DND-41 (cell line): ENCODE results near the gene SLC39A9.

Source experiments
- ATAC-seq: fragments of 200-7000 bp; cut with Tn5 transposase; 3 replicates; pipeline ENCODE4 v1.9.1; 2021; ENCODE audit warnings: low read depth; ENCODE audit not compliant: insufficient read depth
- DNase-seq: peaks from one replicate; pipeline ENCODE4 v3.0.0-alpha.2; 2020
- H2AFZ ChIP-seq: 2 replicates; pipeline ENCODE4 v1.6.0; 2012; ENCODE audit warnings: low read depth, low read length
- H3K27ac ChIP-seq: 2 replicates; pipeline ENCODE4 v1.5.1; 2012; ENCODE audit warnings: low read length, inconsistent platforms
- H3K27me3 ChIP-seq: fragments of 200-600 bp; sonication (generic); 2 replicates; pipeline ENCODE4 v1.6.0; 2012; ENCODE audit warnings: low read length, mild to moderate bottlenecking, inconsistent platforms; ENCODE audit not compliant: insufficient read depth, poor library complexity
- H3K36me3 ChIP-seq: 2 replicates; pipeline ENCODE4 v1.5.1; 2012; ENCODE audit warnings: low read length, inconsistent platforms; ENCODE audit not compliant: insufficient read depth
- H3K4me1 ChIP-seq: 2 replicates; pipeline ENCODE4 v1.5.1; 2012; ENCODE audit warnings: mild to moderate bottlenecking, low read length; ENCODE audit not compliant: insufficient read depth
- H3K4me2 ChIP-seq: 2 replicates; pipeline ENCODE4 v1.6.0; 2012; ENCODE audit warnings: mild to moderate bottlenecking, moderate library complexity, low read length, inconsistent platforms; ENCODE audit not compliant: insufficient read depth
- H3K4me3 ChIP-seq, 2 experiments: fragments of 200-600 bp in 1 of 2; shearing (Covaris generic) in 1 of 2; 2 replicates each; pipeline ENCODE4 v1.5.1; 2012 to 2016; ENCODE audit warnings: inconsistent platforms in 2 of 2, low read length in 2 of 2, mild to moderate bottlenecking in 2 of 2, low read depth in 1 of 2, moderate library complexity in 1 of 2
- H3K79me2 ChIP-seq: 2 replicates; pipeline ENCODE4 v1.6.0; 2012; ENCODE audit warnings: low read length, inconsistent platforms; ENCODE audit not compliant: insufficient read depth
- H3K9ac ChIP-seq: 2 replicates; pipeline ENCODE4 v1.6.0; 2012; ENCODE audit warnings: low read depth, mild to moderate bottlenecking, inconsistent platforms, low read length, moderate library complexity
- H3K9me3 ChIP-seq: 2 replicates; pipeline ENCODE4 v1.5.1; 2012; ENCODE audit warnings: low read length, moderate library complexity, mild to moderate bottlenecking, inconsistent platforms; ENCODE audit not compliant: insufficient read depth, severe bottlenecking
- H4K20me1 ChIP-seq: 2 replicates; pipeline ENCODE4 v1.6.0; 2012; ENCODE audit warnings: low read length; ENCODE audit not compliant: insufficient read depth
- CTCF ChIP-seq: IDR thresholded peaks from 2 replicates; pipeline ENCODE4 v1.5.1; 2012; ENCODE audit warnings: borderline replicate concordance, low read length, moderate library complexity, mild to moderate bottlenecking; ENCODE audit not compliant: poor library complexity, severe bottlenecking; ENCODE audit errors: extremely low read depth
- EZH2 ChIP-seq: IDR thresholded peaks from 3 replicates; pipeline ENCODE4 v1.6.1; 2012; ENCODE audit warnings: borderline replicate concordance, low read depth, mild to moderate bottlenecking, moderate library complexity, low read length, inconsistent platforms; ENCODE audit not compliant: severe bottlenecking

Gene SLC39A9

GRCh38 chr14:69428289-69428998, 30.0 kb downstream of the SLC39A9 start:
- H3K4me3 ChIP-seq: no peak overlapping the region
- no peaks in the 10 kb centered on the region for H3K9me3 ChIP-seq
- ATAC-seq: no peak
- DNase-seq: no peak
- H3K4me2 ChIP-seq: no peak overlapping the region
- H3K36me3 ChIP-seq: peaks cover 44% of the 10 kb centered on the region
- H3K79me2 ChIP-seq: peaks cover 26% of the 10 kb centered on the region
- no peak overlapping the region for H3K9ac ChIP-seq
- H3K27ac ChIP-seq: no peak overlapping the region
- TF ChIP-seq EZH2 (no peak), CTCF (no peak)
- H2AFZ ChIP-seq: no peak overlapping the region
- peaks cover 2% of the 10 kb centered on the region; the same call in 1 of the 2 replicates for H4K20me1 ChIP-seq
- H3K27me3 ChIP-seq: no peaks in the 10 kb centered on the region
- no peaks in the 10 kb centered on the region for H3K4me1 ChIP-seq

GRCh38 chr14:69429643-69430042, 31.2 kb downstream of the SLC39A9 start:
- no peaks in the 10 kb centered on the region for H3K27me3 ChIP-seq
- no peak overlapping the region for H2AFZ ChIP-seq
- H4K20me1 ChIP-seq: peaks cover 2% of the 10 kb centered on the region; the same call in 1 of the 2 replicates
- H3K9me3 ChIP-seq: no peaks in the 10 kb centered on the region
- no peak overlapping the region for H3K9ac ChIP-seq
- TF ChIP-seq CTCF (no peak), EZH2 (no peak)
- DNase-seq (no peak), ATAC-seq (no peak)
- H3K4me2 ChIP-seq: no peak overlapping the region
- H3K27ac ChIP-seq: no peak overlapping the region
- H3K4me1 ChIP-seq: no peaks in the 10 kb centered on the region
- peaks cover 34% of the 10 kb centered on the region for H3K36me3 ChIP-seq
- peaks cover 23% of the 10 kb centered on the region for H3K79me2 ChIP-seq
- no peak overlapping the region for H3K4me3 ChIP-seq

- ATAC-seq: no peak
- TF ChIP-seq EZH2: no peak
- no peak for TF ChIP-seq CTCF
- Histone ChIP-seq H4K20me1 (peaks cover 2% of the 10 kb centered on the region; the same call in 1 of the 2 replicates), H3K27me3 (no peaks in the 10 kb centered on the region), H3K4me3 (no peak overlapping the region), H3K4me2 (no peak overlapping the region), H3K4me1 (no peaks in the 10 kb centered on the region), H3K9ac (no peak overlapping the region), H3K79me2 (peaks cover 26% of the 10 kb centered on the region), H3K27ac (no peak overlapping the region), H2AFZ (no peak overlapping the region), H3K9me3 (no peaks in the 10 kb centered on the region), H3K36me3 (peaks cover 27% of the 10 kb centered on the region)
- DNase-seq: no peak
Measured at GRCh38 chr14:69430306-69430939, 31.9 kb downstream of the SLC39A9 start.
